GM12872 (cell line): ENCODE data around the gene LYRM9.

Experiments used
- TF ChIP-seq, protein P1 (sequence below): IDR thresholded peaks from 3 replicates; pipeline ENCODE4 v1.5.1; 2011; ENCODE audit warnings: low read depth, mild to moderate bottlenecking, low read length, moderate library complexity; ENCODE audit not compliant: insufficient read depth

Gene LYRM9

DNA sequence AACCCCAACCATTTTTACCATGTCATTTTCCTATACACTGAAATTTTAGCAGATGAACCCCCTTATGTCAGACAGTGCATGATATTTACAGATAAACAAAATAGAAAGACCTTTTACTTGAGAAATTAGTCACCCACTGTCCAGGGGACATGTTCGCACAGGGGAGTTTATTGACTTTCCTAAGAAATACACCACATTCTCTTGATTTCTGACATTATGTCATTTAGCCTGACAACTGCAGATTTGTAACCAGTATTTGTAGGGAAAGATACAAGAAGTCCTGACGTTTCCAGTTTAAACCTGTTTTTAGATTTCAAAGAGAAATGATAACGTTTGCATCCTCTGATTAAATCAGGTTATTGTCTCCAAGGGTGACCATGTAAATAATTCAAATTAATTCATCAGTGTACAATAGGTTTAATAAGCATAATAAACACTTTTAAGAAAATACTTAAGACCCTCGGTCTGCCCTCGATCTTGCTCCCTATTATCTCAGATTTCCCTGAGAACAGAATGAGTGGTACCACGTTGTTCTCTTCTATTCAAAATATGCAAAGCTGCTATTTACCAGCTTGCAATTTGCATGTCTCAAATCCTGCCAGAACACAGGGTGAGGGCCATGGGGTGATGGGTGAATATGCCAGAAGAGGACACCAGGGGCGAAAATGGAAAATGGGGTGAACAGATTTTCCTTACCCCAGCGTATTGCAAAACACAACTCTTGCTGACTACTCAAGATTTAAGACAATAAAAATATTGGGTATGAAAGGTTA is 2.1 kb upstream of the LYRM9 start:
- TF ChIP-seq, protein P1, sequence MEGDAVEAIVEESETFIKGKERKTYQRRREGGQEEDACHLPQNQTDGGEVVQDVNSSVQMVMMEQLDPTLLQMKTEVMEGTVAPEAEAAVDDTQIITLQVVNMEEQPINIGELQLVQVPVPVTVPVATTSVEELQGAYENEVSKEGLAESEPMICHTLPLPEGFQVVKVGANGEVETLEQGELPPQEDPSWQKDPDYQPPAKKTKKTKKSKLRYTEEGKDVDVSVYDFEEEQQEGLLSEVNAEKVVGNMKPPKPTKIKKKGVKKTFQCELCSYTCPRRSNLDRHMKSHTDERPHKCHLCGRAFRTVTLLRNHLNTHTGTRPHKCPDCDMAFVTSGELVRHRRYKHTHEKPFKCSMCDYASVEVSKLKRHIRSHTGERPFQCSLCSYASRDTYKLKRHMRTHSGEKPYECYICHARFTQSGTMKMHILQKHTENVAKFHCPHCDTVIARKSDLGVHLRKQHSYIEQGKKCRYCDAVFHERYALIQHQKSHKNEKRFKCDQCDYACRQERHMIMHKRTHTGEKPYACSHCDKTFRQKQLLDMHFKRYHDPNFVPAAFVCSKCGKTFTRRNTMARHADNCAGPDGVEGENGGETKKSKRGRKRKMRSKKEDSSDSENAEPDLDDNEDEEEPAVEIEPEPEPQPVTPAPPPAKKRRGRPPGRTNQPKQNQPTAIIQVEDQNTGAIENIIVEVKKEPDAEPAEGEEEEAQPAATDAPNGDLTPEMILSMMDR: no peak

DNA sequence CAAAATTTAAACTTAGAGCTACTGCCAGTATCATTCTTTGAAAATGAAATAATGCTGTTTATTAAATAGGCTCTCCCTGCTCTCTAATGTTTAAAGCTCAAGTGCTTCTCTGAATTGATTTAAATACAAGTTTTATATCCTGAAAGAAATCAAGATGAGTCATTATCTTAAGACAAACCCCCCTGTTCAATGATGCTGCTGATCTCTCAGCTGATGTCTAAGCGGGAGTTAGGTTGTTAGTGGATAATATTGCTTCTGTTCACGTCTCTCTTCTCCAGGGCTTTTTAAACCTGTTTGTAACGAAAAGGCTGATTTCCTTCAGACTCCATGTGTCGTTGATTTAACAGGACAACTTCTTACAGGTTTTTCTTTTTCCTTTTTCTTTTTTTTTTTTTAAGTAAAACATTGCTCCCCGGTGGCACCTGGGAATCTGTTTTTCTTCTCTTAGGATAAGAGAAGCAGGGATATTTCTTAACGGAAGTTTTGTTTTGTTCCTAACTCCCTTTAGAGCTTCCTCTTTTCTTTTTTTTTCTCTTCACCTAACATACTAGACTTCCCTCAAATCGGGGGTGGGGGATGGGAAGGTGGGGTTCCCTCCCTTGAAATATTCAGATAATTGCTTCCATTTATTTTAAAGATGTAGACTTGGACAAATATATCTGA is 807 bp upstream of the LYRM9 start:
- TF ChIP-seq, protein P1: no peak

DNA sequence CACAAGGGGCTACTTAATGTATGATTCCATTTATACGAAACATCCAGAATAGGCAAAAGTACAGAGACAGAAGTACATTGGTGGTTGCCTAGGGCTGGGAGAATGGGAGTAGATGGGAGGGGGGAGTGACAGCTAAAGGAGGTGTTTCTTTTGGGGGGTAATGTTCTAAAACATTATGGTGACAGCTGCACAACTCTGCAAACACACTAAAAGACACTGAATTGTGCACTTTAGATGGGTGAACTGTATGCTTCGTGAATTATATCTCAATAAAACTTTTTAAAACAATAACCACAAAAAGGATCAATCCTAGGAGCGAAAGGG is 661 bp downstream of the LYRM9 start:
- TF ChIP-seq, protein P1: no peak

DNA sequence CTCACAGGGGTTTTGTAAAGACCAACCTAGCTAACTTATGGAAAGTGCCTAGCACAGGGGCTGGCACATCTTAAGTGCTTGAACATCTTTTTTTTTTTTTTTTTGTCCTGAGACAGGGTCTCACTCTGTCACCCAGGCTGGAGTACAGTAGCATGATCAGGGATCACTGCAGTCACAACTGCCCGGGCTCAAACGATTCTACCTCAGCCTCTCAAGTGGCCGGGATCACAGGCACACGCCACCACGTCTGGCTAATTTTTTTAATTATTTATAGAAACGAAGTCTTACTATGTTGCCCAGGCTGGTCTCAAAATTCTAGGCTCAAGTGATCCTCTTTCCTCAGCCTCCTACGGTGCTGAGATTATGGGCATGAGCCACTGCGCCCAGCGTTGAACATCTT is 1.3 kb downstream of the LYRM9 start:
- TF ChIP-seq, protein P1: no peak

DNA sequence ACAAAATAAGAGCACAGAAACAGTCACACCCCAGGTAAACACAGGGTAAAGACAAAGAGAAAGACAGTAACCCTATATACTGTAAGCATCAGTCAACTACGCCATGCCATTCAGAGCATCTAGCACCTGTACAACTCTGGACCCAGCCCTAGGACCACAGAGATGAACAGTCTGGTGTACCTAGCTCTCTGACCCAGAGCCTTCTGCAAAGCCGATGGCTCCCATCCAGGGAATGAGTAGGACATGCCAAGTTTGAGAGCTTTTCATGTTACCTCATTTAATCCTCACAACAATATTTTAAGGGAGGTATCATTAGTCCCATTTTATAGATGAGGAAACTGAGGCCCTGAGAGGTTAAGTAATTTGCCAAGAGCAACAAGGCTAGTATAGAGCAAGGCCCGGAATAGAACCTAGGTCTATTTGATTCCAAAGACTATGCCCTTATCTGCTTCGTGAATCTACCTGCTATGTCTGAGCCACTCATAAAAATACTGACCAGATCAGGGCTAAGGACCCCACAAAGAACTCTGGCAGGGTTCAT is 3.4 kb downstream of the LYRM9 start:
- TF ChIP-seq, protein P1: no peak

DNA sequence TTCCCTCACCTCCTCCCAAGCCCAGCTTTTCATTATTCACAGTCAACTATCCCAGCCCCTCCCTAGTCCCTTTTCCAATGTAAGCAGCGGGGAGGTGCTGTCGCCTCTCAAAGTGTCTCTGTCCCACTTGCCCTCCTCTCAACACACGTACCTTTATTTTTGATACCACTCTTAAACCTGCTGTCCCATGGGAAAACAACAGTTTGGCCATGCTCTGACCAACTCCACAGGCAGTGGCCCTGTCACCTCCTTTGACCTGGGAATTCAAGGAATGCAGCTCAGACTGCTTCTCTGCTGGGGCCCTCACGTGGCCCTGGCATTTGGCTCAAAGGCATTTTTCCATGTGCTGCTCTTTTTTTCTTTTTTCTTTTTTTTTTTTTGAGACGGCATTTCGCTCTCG is 4.2 kb downstream of the LYRM9 start:
- TF ChIP-seq, protein P1: no peak

DNA sequence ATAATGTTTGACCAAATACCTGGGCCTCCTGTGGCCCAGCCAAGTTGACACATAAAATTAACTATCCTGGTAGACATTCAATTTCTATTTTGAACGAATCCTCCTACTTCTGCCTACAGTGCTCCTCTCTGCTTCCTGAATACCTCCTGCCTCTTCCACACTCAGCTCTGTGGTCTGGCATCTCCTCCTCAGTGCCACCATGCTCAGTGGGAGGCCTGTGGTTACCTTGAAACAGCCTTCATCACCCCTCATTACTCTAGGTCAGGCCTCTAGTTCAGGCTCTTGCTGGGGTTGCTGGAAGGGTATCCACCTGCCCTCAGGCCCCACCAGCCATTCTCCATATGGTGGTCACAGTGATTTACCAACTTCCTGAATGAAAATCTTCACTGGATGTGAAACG is 5.1 kb downstream of the LYRM9 start:
- TF ChIP-seq, protein P1: no peak
